HEK293 (cell line): ENCODE results near the gene GALNS.

Experiments
- CTCF ChIA-PET: fragments of 350-600 bp; formaldehyde crosslinking; extraction: SDS; loops from one replicate; lab custom pipeline; 2021; ENCODE audit warnings: antibody characterized with exemption; lab: Yijun Ruan, JAX
- POLR2A ChIA-PET: fragments of 300-600 bp; formaldehyde crosslinking; extraction: SDS; loops from one replicate; lab custom pipeline; 2020; ENCODE audit warnings: antibody characterized with exemption, inconsistent platforms; lab: Yijun Ruan, JAX
- H3K27ac ChIP-seq: fragments of 200-500 bp; sonication (Bioruptor generic); 2 replicates; pipeline ENCODE4 v1.5.1; 2014; ENCODE audit warnings: low read depth, low read length, control low read depth, inconsistent platforms; ENCODE audit errors: extremely low read depth
- H3K36me3 ChIP-seq, 2 experiments: fragments of 200-500 bp in 1 of 2; sonication (Bioruptor generic) in 1 of 2; 1 replicate in 1 of 2; 2 replicates in 1 of 2; pipeline ENCODE4 v1.5.1; 2014 to 2017; ENCODE audit warnings: inconsistent platforms in 2 of 2, low read length in 2 of 2; ENCODE audit not compliant: control insufficient read depth in 2 of 2, insufficient read depth in 1 of 2
- H3K4me1 ChIP-seq: fragments of 200-500 bp; sonication (Bioruptor generic); 2 replicates; pipeline ENCODE4 v1.5.1; 2014; ENCODE audit warnings: mild to moderate bottlenecking, low read length, inconsistent platforms; ENCODE audit not compliant: control insufficient read depth, insufficient read depth
- H3K4me3 ChIP-seq: 2 replicates; pipeline ENCODE4 v1.5.1; 2011; ENCODE audit warnings: low read depth, mild to moderate bottlenecking, control low read depth, low read length, moderate library complexity
- H3K9me3 ChIP-seq: fragments of 200-500 bp; sonication (Bioruptor generic); 2 replicates; pipeline ENCODE4 v1.5.1; 2014; ENCODE audit warnings: low read depth, low read length, inconsistent platforms; ENCODE audit not compliant: control insufficient read depth, insufficient read depth
- PRDM10 ChIP-seq: fragments of 450-650 bp; formaldehyde crosslinking; IDR thresholded peaks from 2 replicates; pipeline ENCODE4 v1.5.1; 2016; ENCODE audit warnings: missing biosample characterization, missing genetic modification characterization
- REPIN1 ChIP-seq: fragments of 450-650 bp; formaldehyde crosslinking; IDR thresholded peaks from 2 replicates; pipeline ENCODE4 v1.5.1; 2017; ENCODE audit warnings: missing biosample characterization, missing genetic modification characterization, low read depth
- TSHZ1 ChIP-seq: fragments of 450-650 bp; formaldehyde crosslinking; IDR thresholded peaks from 2 replicates; pipeline ENCODE4 v1.5.1; 2016; ENCODE audit warnings: missing biosample characterization, missing genetic modification characterization, borderline replicate concordance
- YY1 ChIP-seq: fragments of 450-650 bp; formaldehyde crosslinking; IDR thresholded peaks from 2 replicates; pipeline ENCODE4 v1.5.1; 2018; ENCODE audit warnings: missing biosample characterization, missing genetic modification characterization
- ZBTB10 ChIP-seq: fragments of 450-650 bp; formaldehyde crosslinking; IDR thresholded peaks from 2 replicates; pipeline ENCODE4 v1.5.1; 2016; ENCODE audit warnings: missing biosample characterization, missing genetic modification characterization
- ZBTB20 ChIP-seq: fragments of 450-650 bp; formaldehyde crosslinking; IDR thresholded peaks from 2 replicates; pipeline ENCODE4 v1.5.1; 2016; ENCODE audit warnings: missing biosample characterization, missing genetic modification characterization
- ZNF146 ChIP-seq: fragments of 450-650 bp; formaldehyde crosslinking; IDR thresholded peaks from 2 replicates; pipeline ENCODE4 v1.5.1; 2016; ENCODE audit warnings: missing biosample characterization, missing genetic modification characterization
- ZNF398 ChIP-seq: fragments of 450-650 bp; formaldehyde crosslinking; IDR thresholded peaks from 2 replicates; pipeline ENCODE4 v1.5.1; 2017; ENCODE audit warnings: missing biosample characterization, missing genetic modification characterization
- ZNF433 ChIP-seq: fragments of 450-650 bp; formaldehyde crosslinking; IDR thresholded peaks from 2 replicates; pipeline ENCODE4 v1.5.1; 2016; ENCODE audit warnings: missing biosample characterization, missing genetic modification characterization, low read depth
- ZNF449 ChIP-seq: fragments of 450-650 bp; formaldehyde crosslinking; IDR thresholded peaks from 2 replicates; pipeline ENCODE4 v1.5.1; 2017; ENCODE audit warnings: missing biosample characterization, mild to moderate bottlenecking, missing genetic modification characterization, moderate library complexity
- ZNF555 ChIP-seq: fragments of 450-650 bp; formaldehyde crosslinking; conservative IDR thresholded peaks from 2 replicates; pipeline ENCODE4 v1.5.1; 2017; ENCODE audit warnings: missing biosample characterization, mild to moderate bottlenecking, missing genetic modification characterization, inconsistent platforms
- ZNF571 ChIP-seq: fragments of 450-650 bp; formaldehyde crosslinking; IDR thresholded peaks from 2 replicates; pipeline ENCODE4 v1.5.0; 2017; ENCODE audit warnings: missing biosample characterization, missing genetic modification characterization
- ZNF580 ChIP-seq: fragments of 450-650 bp; formaldehyde crosslinking; IDR thresholded peaks from 2 replicates; pipeline ENCODE4 v1.5.1; 2016; ENCODE audit warnings: missing biosample characterization, missing genetic modification characterization
- ZNF585B ChIP-seq: fragments of 450-650 bp; formaldehyde crosslinking; IDR thresholded peaks from 2 replicates; pipeline ENCODE4 v1.5.1; 2016; ENCODE audit warnings: missing biosample characterization, missing genetic modification characterization
- ZNF843 ChIP-seq: fragments of 450-650 bp; formaldehyde crosslinking; IDR thresholded peaks from 2 replicates; pipeline ENCODE4 v1.5.1; 2016; ENCODE audit warnings: missing biosample characterization, missing genetic modification characterization

GALNS gene

GRCh38 chr16:88848557-88848956 is 8.2 kb downstream of the GALNS start:
- TF ChIP-seq TSHZ1 (tag by site-specific recombination), result no peak
- no peak for TF ChIP-seq ZNF449 (tag by site-specific recombination)
- TF ChIP-seq YY1 (tag by site-specific recombination), result no peak
- no peak for TF ChIP-seq ZNF555
- TF ChIP-seq ZBTB20 (tag by site-specific recombination), result no peak
- no peak for TF ChIP-seq REPIN1 (tag by site-specific recombination)
- TF ChIP-seq ZNF146 (tag by site-specific recombination), result no peak
- no peak for TF ChIP-seq PRDM10
- no peak for TF ChIP-seq ZNF585B (tag by site-specific recombination)
- no peak for TF ChIP-seq ZNF580 (tag by site-specific recombination)
- no peak for TF ChIP-seq ZNF433 (tag by site-specific recombination)
- TF ChIP-seq ZNF843 (tag by site-specific recombination), result no peak
- TF ChIP-seq ZNF571 (tag by site-specific recombination), result no peak
- TF ChIP-seq ZNF398 (tag by site-specific recombination), result no peak
- no peak for TF ChIP-seq ZBTB10 (tag by site-specific recombination)
- ChIA-PET POLR2A (no interaction called here), CTCF (interaction anchor here (0.6 to 0.8 kb wide), 2 partner anchors 112 to 289 kb away, joined by 3 to 4 read pairs; no protein-coding TSS in a partner anchor)
- no peaks in the 10 kb centered on the region for H3K9me3 ChIP-seq
- H3K27ac ChIP-seq, result no peak overlapping the region
- no peaks in the 10 kb centered on the region for H3K4me1 ChIP-seq
- no peak overlapping the region for H3K4me3 ChIP-seq
- no peaks in the 10 kb centered on the region for H3K36me3 ChIP-seq
